Left ventricle myocardium inferior (tissue), 1 donor: ENCODE results near the gene ENPP7. TPM values are rescaled to one million over a fixed set of nuclear protein-coding genes. Genes with fewer than 3 reads are reported as not detected.

Experiments used
- DNase-seq: peaks from one replicate; pipeline ENCODE4 v3.0.0-alpha.2; 2020
- H3K27ac ChIP-seq: fragments of 200-600 bp; replicated peaks from 2 replicates; pipeline ENCODE4 v1.8.0; 2021
- H3K27me3 ChIP-seq: fragments of 200-600 bp; 2 replicates; pipeline ENCODE4 v1.8.0; 2021; ENCODE audit warnings: low read depth
- H3K36me3 ChIP-seq: fragments of 200-600 bp; 2 replicates; pipeline ENCODE4 v1.8.0; 2021
- H3K4me1 ChIP-seq: fragments of 200-600 bp; 2 replicates; pipeline ENCODE4 v1.8.0; 2021
- H3K4me3 ChIP-seq: fragments of 200-600 bp; 2 replicates; pipeline ENCODE4 v1.8.0; 2021; ENCODE audit warnings: mild to moderate bottlenecking, moderate library complexity
- H3K9me3 ChIP-seq: fragments of 200-600 bp; replicated peaks from 2 replicates; pipeline ENCODE4 v1.8.0; 2021
- CTCF ChIP-seq: fragments of 200-600 bp; IDR thresholded peaks from 2 replicates; pipeline ENCODE4 v1.8.0; 2021; ENCODE audit warnings: antibody characterized with exemption, mild to moderate bottlenecking, borderline replicate concordance
- intact Hi-C: fragments of 100-400 bp; cut with micrococcal nuclease; formaldehyde crosslinking; loops from one replicate; pipeline ENCODE4 v1.11.0; 2022
- total RNA-seq: library from RNA; stranded (reverse); fragmentation: NEBNext Ultra II Directional; extraction: Animal tissue kit (Norgen Biotek cat#: 25700); gene quantifications from one replicate; pipeline ENCODE4 v1.2.1, GENCODE V29; 2021
- donor health status: DM: no; HTN: yes; CAD: no; lungs with severe emphysema.

Gene ENPP7
- total RNA-seq, 1 donor from 2014 or later = not detected

- DNase-seq = no peak
- H3K9me3 ChIP-seq = no peaks in the 10 kb centered on the region
- H3K4me3 ChIP-seq = no peak overlapping the region
- H3K27me3 ChIP-seq = peaks cover 85% of the 10 kb centered on the region
- H3K36me3 ChIP-seq = no peaks in the 10 kb centered on the region
- intact Hi-C loops = no loop called here
- no peak for TF ChIP-seq CTCF
- no peak overlapping the region for H3K27ac ChIP-seq
- H3K4me1 ChIP-seq = peaks cover 34% of the 10 kb centered on the region
These were observed 14.9 kb downstream of the ENPP7 start for GRCh38 chr17:79745641-79746105.

DNA sequence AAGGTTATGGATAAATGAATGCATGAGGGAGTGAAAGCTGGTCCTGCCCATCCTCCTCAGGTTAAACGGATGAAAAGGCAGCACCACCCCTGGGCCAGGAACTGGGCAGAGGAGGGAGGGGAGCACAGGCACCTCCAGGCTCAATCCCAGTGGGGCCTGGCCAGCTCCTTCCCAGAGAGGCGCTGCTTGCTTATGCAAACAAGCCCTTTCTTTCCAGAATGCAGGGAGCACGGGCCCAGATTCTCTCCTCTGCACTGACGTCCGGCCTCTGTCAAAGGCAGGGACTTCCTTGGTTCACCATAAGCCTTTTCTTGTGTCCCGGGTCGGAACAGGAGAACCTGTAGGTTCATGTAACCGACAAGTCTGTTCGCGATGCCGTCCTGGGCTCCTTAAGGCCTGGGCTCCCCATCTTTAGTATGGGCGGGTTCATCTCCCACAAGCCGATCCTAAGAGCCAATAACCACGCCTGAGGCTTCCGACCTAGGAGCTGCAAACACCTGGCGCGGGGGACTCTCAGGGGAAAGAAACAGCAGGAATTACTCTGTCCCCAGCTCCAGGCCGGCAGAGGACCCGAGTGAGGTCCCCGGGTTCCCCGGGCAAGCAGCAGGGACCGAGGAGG is 16.3 kb downstream of the ENPP7 start:
- no peak overlapping the region for H3K27ac ChIP-seq
- peaks cover 85% of the 10 kb centered on the region for H3K27me3 ChIP-seq
- no peak for DNase-seq

GRCh38 chr17:79747508-79748294 is 17.0 kb downstream of the ENPP7 start:
- Histone ChIP-seq H3K4me1 (peaks cover 25% of the 10 kb centered on the region), H3K36me3 (no peaks in the 10 kb centered on the region), H3K9me3 (no peaks in the 10 kb centered on the region), H3K27me3 (peaks cover 85% of the 10 kb centered on the region), H3K4me3 (no peak overlapping the region), H3K27ac (no peak overlapping the region)
- intact Hi-C loops = no loop called here
- no peak for DNase-seq
- no peak for TF ChIP-seq CTCF

More for the DNA sequence above, 16.3 kb downstream of the ENPP7 start:
- Histone ChIP-seq H3K4me3 (no peak overlapping the region), H3K36me3 (no peaks in the 10 kb centered on the region), H3K4me1 (peaks cover 29% of the 10 kb centered on the region), H3K9me3 (no peaks in the 10 kb centered on the region)
- no peak for TF ChIP-seq CTCF
- intact Hi-C loops = no loop called here

DNA sequence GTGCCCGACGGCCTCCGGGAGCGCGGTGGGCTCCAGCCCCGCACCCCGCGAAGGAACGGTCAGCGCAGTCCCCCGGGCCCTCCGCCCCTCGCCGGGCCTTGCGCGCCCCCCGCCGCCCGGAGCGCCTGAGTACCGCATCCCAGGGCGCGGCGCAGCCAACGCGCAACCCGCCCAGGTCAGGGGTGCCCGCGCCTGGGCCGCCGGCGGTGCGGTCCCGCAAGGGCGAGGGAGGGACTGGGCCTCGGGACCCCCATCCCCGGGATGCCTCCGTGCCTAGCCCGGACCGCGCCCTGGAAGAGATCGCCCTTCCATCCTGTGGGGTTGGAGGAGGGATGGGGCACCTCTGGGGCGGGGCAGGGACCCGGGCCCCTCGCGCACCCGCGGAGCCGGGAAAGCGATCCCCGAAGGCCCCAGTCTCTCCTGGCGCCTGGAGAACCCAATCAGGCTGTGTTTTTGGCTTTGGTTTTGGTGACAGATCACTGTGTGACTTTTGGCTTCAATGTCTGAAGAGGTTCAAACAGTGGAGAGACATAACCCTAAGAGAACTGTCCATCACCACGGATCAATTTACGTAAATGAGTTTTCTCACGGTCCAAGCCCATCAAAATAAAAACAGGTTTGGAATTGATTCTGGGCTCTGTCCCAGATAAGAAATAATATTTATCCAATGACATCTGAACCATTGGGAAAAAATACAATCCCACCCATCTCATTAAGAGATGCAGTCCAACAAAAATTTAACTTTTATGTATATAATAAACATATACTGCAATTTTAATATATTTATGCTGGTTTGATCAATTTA is 17.8 kb downstream of the ENPP7 start:
- intact Hi-C loops = no loop called here
- Histone ChIP-seq H3K9me3 (no peaks in the 10 kb centered on the region), H3K36me3 (no peaks in the 10 kb centered on the region), H3K4me3 (no peak overlapping the region), H3K27me3 (peaks cover 88% of the 10 kb centered on the region), H3K4me1 (peaks cover 25% of the 10 kb centered on the region), H3K27ac (no peak overlapping the region)
- no peak for TF ChIP-seq CTCF
- no peak for DNase-seq

GRCh38 chr17:79749156-79749815 is 18.5 kb downstream of the ENPP7 start:
- intact Hi-C loops = no loop called here
- H3K4me3 ChIP-seq = no peak overlapping the region
- DNase-seq = no peak
- H3K36me3 ChIP-seq = no peaks in the 10 kb centered on the region
- peaks cover 96% of the 10 kb centered on the region for H3K27me3 ChIP-seq
- peaks cover 25% of the 10 kb centered on the region for H3K4me1 ChIP-seq
- no peaks in the 10 kb centered on the region for H3K9me3 ChIP-seq
- no peak for TF ChIP-seq CTCF
- H3K27ac ChIP-seq = no peak overlapping the region
